Central memory CD8-positive, alpha-beta T cell (primary cell): ENCODE results near the gene BMP8B.

ENCODE experiments used
- ATAC-seq: fragments of 150-1000 bp; cut with Tn5 transposase; replicated peaks from 2 replicates; pipeline ENCODE4 v1.10.0; 2022; ENCODE audit warnings: mild to moderate bottlenecking, moderate FRiP score, moderate number of reproducible peaks; ENCODE audit not compliant: poor library complexity, severe bottlenecking; ENCODE audit errors: extremely low read depth
- DNase-seq, 2 donors: peaks; one replicate each; pipeline ENCODE4 v3.0.0; 2021; ENCODE audit warnings: low spot score in 2 of 2
- H3K27ac Mint-ChIP-seq: one replicate; pipeline ENCODE4 v1.8.0; 2022; ENCODE audit warnings: low read depth, mild to moderate bottlenecking, moderate library complexity, mixed read lengths
- H3K27me3 Mint-ChIP-seq: one replicate; pipeline ENCODE4 v1.8.0; 2022; ENCODE audit warnings: mixed read lengths
- H3K36me3 Mint-ChIP-seq: one replicate; pipeline ENCODE4 v1.8.0; 2022; ENCODE audit warnings: mild to moderate bottlenecking, moderate library complexity, mixed read lengths; ENCODE audit not compliant: insufficient read depth
- H3K4me1 Mint-ChIP-seq: one replicate; pipeline ENCODE4 v1.8.0; 2022; ENCODE audit warnings: mixed read lengths
- H3K4me3 Mint-ChIP-seq: one replicate; pipeline ENCODE4 v1.8.0; 2022; ENCODE audit warnings: mild to moderate bottlenecking, moderate library complexity, mixed read lengths
- H3K9me3 Mint-ChIP-seq: one replicate; pipeline ENCODE4 v1.8.0; 2022; ENCODE audit warnings: mixed read lengths

The BMP8B gene

DNA sequence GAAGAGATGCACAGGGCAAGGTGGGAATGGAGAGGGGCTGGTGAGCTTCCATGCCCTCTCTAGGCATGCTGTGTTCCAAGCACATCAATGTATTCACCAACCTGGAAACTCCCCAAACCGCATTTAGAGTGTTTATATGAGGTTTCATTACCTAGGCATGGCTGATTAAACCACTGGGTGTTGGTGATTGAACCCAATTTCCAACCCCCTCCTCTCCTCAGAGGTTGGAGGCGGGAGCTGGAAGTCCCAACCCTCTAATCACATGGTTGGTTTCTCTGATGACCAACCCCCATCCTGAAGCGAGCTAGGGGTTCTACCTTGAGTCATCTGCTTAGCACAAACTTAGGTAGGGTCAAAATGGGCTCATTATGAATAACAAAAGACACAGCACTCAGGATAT, 52.9 kb downstream of the BMP8B start:
- ATAC-seq (no peak), DNase-seq (no peak)
- Mint-ChIP-seq H3K27ac (no peak overlapping the region), H3K4me3 (no peak overlapping the region), H3K9me3 (peaks cover 5% of the 10 kb centered on the region), H3K27me3 (peaks cover 38% of the 10 kb centered on the region), H3K36me3 (peaks cover 4% of the 10 kb centered on the region), H3K4me1 (peaks cover 33% of the 10 kb centered on the region)

DNA sequence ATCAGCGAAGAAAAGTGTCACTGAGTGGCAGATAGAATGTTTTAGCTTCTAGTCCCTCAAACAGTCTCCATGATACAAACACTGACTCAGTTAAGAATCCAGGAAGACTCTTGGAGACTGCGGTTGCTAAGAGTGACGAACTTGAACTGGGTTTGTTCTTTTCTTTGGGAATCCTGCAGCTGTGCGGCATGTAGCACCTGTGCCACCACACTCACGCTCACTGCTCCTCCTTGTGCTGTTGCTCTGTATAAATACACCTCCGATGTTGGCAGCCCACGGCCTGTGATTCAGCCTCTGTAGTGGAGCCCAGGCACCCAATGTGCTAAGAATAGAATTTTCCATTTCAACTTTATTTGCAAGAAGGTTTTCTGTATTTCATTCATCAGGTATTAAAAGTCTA, 55.5 kb downstream of the BMP8B start:
- DNase-seq (no peak), ATAC-seq (no peak)
- Mint-ChIP-seq H3K36me3 (no peaks in the 10 kb centered on the region), H3K4me1 (peaks cover 12% of the 10 kb centered on the region), H3K27me3 (peaks cover 64% of the 10 kb centered on the region), H3K27ac (no peak overlapping the region), H3K9me3 (peaks cover 5% of the 10 kb centered on the region), H3K4me3 (no peak overlapping the region)

DNA sequence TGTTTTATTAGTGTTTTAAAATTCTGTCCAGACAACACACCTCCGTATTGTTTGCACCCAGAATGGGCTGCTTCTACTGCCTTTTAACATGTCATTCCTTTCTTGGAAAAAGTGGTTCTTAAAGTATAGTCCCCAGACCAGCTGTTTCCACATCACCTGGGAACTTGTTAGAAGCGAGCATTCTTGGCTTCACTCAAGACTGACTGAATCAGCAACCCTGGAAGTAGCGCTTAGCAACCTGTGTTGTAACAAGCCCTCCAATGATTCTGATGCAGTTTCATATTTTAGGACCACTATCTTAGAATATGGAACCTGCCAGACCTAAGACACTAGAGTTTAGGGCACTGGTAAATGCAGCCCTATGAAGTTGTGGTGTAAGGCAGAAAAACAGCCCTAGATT, 55.9 kb downstream of the BMP8B start:
- H3K27ac Mint-ChIP-seq: no peak overlapping the region
- no peak overlapping the region for H3K4me3 Mint-ChIP-seq
- ATAC-seq (no peak), DNase-seq (no peak)
- H3K36me3 Mint-ChIP-seq: no peaks in the 10 kb centered on the region
- peaks cover 8% of the 10 kb centered on the region for H3K4me1 Mint-ChIP-seq
- H3K27me3 Mint-ChIP-seq: peaks cover 68% of the 10 kb centered on the region
- H3K9me3 Mint-ChIP-seq: peaks cover 5% of the 10 kb centered on the region

DNA sequence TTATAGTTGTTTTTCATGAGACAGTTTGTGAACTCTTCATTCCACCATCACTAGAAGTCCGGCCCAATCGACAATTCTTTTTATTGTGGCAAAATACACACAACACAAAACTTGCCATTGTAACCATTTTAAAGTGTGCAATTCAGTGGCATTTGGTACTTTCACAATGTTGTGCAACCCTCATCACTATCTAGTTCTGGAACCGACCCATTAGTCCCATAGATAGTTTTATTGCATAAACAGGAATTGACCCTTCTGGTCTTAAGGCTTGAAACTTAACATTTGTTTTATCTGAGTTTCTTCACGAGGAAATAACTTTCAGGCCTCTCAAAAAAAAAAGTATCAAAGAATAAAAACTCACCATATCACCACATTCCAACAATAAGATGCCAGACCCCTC, 58.8 kb downstream of the BMP8B start:
- Mint-ChIP-seq H3K27ac (no peak overlapping the region), H3K4me3 (no peak overlapping the region), H3K36me3 (no peaks in the 10 kb centered on the region), H3K9me3 (no peaks in the 10 kb centered on the region), H3K4me1 (no peaks in the 10 kb centered on the region), H3K27me3 (peaks cover 82% of the 10 kb centered on the region)
- ATAC-seq (no peak), DNase-seq (no peak)

DNA sequence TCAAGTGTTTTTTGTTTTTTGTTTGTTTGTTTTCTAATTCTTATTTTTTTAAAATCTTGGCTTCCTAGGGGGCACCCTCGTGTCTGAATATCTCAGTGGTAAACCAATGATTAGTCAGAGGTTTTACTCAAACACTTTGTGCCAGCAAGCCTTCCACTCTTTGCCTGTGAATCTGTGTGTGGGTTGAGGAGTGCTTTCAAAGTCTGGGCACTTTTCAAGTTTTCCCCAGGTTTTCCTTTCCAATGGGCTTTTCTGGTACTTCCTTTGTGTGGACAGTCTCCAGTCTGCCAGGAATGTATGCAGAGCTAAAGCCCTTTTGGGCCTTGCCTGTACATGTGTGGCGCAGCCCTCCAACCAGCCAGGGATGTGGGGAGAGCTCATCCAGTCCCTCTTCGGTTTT, 59.6 kb downstream of the BMP8B start:
- Mint-ChIP-seq H3K4me3 (no peak overlapping the region), H3K27me3 (peaks cover 82% of the 10 kb centered on the region), H3K4me1 (no peaks in the 10 kb centered on the region), H3K9me3 (no peaks in the 10 kb centered on the region), H3K36me3 (no peaks in the 10 kb centered on the region), H3K27ac (no peak overlapping the region)
- ATAC-seq (no peak), DNase-seq (no peak)

DNA sequence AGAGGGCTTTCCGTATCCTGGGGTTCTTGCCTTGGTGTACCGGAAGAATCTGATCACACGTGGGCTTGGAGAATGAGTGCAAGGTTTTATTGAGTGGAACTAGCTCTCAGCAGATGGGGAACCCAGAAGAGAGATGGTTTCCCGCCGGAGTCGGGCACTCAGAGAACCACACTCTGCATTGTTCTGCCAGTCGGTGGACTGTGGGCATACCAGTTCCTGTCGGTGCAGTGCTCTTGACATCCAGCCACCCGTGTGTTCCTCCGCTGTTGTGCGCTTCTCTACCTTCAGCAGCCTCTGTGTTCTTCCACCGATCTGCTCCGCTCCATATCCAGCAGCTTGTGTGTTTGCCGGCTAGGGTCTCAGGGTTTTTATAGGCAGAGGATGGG, 60.7 kb downstream of the BMP8B start:
- no peaks in the 10 kb centered on the region for H3K4me1 Mint-ChIP-seq
- no peak for ATAC-seq
- H3K36me3 Mint-ChIP-seq: no peaks in the 10 kb centered on the region
- H3K9me3 Mint-ChIP-seq: no peaks in the 10 kb centered on the region
- H3K4me3 Mint-ChIP-seq: no peak overlapping the region
- H3K27ac Mint-ChIP-seq: no peak overlapping the region
- peaks cover 72% of the 10 kb centered on the region for H3K27me3 Mint-ChIP-seq
- no peak for DNase-seq

DNA sequence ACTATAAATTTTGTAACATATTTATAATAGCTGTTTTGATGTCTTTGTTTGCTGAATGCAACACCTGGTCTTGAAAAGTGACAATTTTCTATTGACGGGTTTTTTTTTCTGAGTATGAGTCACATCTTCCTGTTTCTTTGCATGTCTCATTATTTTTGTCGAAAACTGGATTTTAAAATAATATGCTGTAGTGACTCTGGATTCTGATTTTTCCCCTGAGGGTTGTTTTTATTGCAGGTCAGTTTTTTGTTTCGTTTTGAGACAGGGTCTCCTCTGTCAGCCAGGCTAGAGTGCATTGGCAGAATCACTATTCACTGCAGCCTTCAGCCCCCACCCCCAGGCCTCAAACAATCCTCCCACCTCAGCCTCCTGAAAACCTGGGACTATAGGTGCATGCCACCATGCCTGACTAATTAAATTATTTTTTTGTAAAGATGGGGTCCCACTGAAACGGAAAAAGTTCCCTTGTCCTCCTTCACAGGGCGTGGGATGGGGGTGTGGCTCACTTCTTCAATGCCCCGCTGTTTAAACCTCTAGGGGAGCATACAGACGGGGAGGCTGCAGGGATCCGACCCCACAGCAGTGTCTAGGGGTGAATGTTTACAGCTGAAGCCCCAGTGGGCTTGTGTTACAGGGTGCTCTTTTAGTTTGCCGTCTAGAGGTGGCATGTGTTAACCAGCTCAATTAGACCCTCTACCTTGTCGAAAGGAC, 61.3 kb downstream of the BMP8B start:
- no peak overlapping the region for H3K4me3 Mint-ChIP-seq
- no peak for DNase-seq
- no peak for ATAC-seq
- H3K36me3 Mint-ChIP-seq: no peaks in the 10 kb centered on the region
- no peak overlapping the region for H3K27ac Mint-ChIP-seq
- no peaks in the 10 kb centered on the region for H3K9me3 Mint-ChIP-seq
- H3K4me1 Mint-ChIP-seq: no peaks in the 10 kb centered on the region
- peaks cover 71% of the 10 kb centered on the region for H3K27me3 Mint-ChIP-seq

DNA sequence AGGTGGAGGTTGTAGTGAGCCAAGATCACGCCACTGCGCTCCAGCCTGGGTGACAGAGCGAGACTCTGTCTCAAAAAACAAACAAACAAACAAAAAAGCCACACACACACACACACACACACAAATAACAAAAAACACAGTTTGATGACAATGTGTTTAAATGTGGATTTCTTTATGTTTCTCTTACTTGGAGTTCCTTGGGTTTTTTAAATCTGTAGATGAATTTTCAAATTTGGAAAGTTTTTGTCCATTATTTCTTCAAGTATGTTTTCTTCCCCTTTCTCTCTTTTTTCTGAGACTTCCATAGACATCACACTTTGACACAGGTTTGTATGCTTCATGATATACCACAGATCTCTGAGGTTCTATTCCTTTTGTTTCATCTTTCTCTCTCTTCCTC, 62.1 kb downstream of the BMP8B start:
- no peak for DNase-seq
- Mint-ChIP-seq H3K27me3 (peaks cover 70% of the 10 kb centered on the region), H3K4me1 (no peaks in the 10 kb centered on the region), H3K9me3 (no peaks in the 10 kb centered on the region), H3K27ac (no peak overlapping the region), H3K4me3 (no peak overlapping the region), H3K36me3 (no peaks in the 10 kb centered on the region)
- ATAC-seq: no peak

DNA sequence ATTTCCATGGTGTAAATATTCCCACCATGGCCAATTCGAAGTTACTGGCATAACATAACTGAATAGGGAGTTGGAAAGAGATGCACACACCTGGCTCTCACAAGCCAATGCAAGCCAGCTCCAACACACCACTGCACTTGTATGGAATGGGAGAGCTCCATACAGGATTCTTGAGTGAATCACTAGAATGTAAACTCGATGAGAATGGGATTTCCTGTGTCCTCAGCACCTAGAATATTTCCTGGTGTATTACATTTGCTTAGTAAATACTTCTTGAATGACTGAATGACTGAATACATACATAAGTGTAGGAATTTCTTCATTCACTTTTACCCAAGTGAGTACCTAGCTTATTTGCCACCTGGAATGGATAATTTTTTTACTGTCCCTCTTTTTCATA, 66.2 kb downstream of the BMP8B start:
- no peaks in the 10 kb centered on the region for H3K4me1 Mint-ChIP-seq
- no peak overlapping the region for H3K4me3 Mint-ChIP-seq
- no peak for ATAC-seq
- no peaks in the 10 kb centered on the region for H3K9me3 Mint-ChIP-seq
- no peak for DNase-seq
- H3K27ac Mint-ChIP-seq: no peak overlapping the region
- peaks cover 40% of the 10 kb centered on the region for H3K27me3 Mint-ChIP-seq
- no peaks in the 10 kb centered on the region for H3K36me3 Mint-ChIP-seq

DNA sequence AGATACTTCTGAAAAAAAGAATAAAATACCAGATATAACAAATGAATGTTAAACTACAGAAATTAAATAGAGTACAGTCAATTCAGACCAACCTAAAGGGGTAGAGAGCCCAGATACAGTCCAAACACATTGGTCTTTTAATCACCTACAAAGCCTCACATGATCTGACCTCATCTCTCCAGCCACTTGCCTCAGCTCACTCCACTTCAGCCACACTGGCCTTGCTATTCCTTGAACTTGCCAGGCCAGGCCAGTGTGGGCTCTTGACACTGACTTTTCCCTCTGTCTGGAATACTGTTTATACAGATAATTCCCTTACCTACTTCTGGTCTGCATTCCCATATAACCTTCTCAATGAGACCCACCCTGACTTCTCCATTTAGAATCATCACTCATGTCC, 67.0 kb downstream of the BMP8B start:
- ATAC-seq (no peak), DNase-seq (no peak)
- Mint-ChIP-seq H3K27me3 (peaks cover 40% of the 10 kb centered on the region), H3K4me3 (no peak overlapping the region), H3K36me3 (no peaks in the 10 kb centered on the region), H3K4me1 (no peaks in the 10 kb centered on the region), H3K27ac (no peak overlapping the region), H3K9me3 (no peaks in the 10 kb centered on the region)

DNA sequence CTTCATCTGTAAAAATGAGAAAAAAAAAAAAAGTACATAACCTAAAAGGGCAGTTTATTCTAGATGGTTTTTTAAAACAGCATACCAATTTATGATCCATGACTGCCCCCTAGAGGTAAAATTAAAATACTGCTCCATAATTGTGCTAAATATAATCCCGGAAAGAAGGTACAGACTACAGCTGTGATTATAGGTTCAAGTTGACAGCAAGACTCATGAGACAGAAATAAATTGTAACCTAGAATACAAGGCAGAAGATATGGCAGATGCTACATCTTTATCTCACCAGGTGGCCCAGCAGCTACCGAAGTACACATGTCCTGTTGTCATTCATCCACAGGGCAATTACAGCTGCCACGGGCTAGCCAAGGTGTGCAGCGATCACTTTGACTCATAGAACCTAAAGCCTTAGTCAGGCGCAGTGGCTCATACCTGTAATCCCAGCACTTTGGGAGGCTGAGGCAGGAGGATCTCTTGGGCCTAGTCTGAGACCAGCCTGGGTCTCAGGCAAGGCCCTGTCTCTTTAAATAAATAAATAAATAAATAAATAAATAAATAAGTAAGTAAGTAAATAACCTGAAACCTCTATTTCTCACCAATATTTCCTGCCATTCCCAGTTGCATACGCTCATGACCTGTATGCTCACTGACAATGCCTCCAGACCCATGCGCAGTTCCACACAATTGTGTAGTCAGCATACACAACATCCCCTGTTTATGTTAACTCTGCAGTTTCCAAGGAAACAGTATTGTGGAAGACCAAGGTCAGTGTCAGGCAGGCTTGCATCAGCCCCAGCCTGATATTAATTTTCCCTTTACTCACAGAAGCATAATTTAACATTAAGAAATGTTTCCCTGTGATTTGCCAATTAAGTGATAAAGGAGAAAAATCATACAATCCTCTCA, 68.3 kb downstream of the BMP8B start:
- ATAC-seq (no peak), DNase-seq (no peak)
- Mint-ChIP-seq H3K9me3 (no peaks in the 10 kb centered on the region), H3K36me3 (no peaks in the 10 kb centered on the region), H3K27ac (no peak overlapping the region), H3K27me3 (peaks cover 36% of the 10 kb centered on the region), H3K4me3 (no peak overlapping the region), H3K4me1 (no peaks in the 10 kb centered on the region)

DNA sequence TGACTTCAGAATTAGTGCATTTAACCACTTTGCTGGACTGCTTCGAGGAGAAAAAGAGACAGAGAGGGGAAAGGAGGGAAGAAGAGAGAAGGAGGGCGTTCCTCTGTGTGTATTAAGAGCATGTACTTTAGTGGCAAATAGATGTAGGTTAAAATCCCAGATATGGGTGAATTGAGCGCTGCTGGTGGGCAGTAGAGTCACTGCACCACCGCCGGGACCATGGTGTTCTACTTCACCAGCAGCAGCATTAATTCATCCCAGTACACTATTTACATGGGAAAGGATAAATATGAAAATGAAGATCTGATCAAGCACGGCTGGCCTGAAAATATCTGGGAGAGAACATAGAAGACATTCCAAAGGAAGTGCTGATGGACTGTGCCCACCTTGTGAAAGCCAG, 70.9 kb downstream of the BMP8B start:
- no peaks in the 10 kb centered on the region for H3K36me3 Mint-ChIP-seq
- no peaks in the 10 kb centered on the region for H3K4me1 Mint-ChIP-seq
- H3K27ac Mint-ChIP-seq: no peak overlapping the region
- no peak for ATAC-seq
- H3K27me3 Mint-ChIP-seq: peaks cover 27% of the 10 kb centered on the region
- no peak for DNase-seq
- no peaks in the 10 kb centered on the region for H3K9me3 Mint-ChIP-seq
- no peak overlapping the region for H3K4me3 Mint-ChIP-seq

DNA sequence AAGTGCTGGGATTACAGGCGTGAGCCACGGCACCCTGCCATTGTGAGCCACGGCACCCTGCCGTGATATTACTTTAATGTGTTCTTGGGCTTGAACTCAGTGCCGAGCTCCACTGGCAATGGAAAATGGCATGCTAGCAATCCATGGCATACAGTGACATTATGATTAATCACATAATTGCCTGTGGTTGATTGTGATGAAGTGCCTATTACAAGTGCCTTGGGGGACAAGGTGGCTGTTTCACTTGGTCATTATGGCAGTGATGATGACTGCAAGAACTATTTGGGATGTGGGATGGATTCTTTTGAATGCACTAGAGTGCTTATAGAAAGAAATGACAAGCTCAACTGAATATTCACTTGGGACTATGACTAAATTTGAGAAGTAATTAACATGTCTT, 75.1 kb downstream of the BMP8B start:
- Mint-ChIP-seq H3K36me3 (no peaks in the 10 kb centered on the region), H3K9me3 (no peaks in the 10 kb centered on the region), H3K4me3 (no peak overlapping the region), H3K27ac (no peak overlapping the region), H3K4me1 (no peaks in the 10 kb centered on the region), H3K27me3 (peaks cover 26% of the 10 kb centered on the region)
- DNase-seq: no peak
- ATAC-seq: no peak
